ENCODE data around the gene LMTK2. TPM values are rescaled to one million over a fixed set of nuclear protein-coding genes. Genes with fewer than 3 reads are reported as not detected.

The LMTK2 gene
- total RNA-seq, 1 donor from 2014 or later, result 12.9 TPM

- no peak for TF ChIP-seq CTCF (IDR thresholded peaks at IDR 0.05; ENCODE audit: insufficient read depth, low read length, severe bottlenecking)
- DNase-seq (ENCODE audit: low read depth) (no peak), FAIRE-seq (no peak)
- Histone ChIP-seq H3K27me3 (ENCODE audit: control insufficient read depth, insufficient read depth, low read length) (no peaks in the 10 kb centered on the region), H3K36me3 (ENCODE audit: control insufficient read depth, insufficient read depth, low read length) (peaks cover 2% of the 10 kb centered on the region), H3K4me3 (ENCODE audit: low read depth, low read length) (no peak overlapping the region)
Observed at GRCh38 chr7:98229441-98229840, 122.8 kb downstream of the LMTK2 start.

DNA sequence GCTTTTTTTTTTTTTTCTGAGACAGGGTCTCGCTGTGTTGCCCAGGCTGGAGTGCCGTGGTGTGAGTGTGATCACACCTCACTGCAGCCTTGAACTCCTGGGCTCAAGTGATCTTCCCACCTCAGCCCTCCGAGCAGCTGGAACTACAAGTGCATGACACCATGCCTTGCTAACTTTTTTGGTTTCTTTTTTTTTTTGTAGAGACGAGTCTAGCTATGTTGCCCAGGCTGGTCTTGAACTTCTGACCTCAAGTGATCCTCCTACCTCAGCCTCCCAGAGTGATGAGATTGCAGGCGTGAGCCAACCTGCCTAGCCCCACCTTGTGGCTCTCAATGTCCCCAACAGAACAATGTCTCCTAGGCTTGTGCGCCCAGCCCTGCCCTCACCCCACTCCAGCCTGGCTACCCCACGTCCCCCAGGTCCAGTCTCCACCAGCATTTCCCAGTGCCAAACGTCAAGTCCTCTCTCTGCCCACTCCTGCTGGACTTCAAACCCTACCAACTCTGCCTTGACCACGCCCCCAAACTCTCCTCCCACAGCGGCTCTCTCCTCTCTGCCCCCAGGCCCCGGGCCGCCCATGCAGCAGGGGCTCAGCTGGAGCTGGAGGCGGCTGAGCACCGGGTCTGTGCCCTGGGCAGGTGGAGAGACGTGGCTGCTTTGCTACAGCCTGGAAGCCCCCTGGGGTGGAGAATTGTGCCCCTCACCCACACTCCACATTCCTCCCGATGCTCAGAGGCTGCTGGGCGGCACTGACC is 123.5 kb downstream of the LMTK2 start:
- H3K27me3 ChIP-seq (ENCODE audit: control insufficient read depth, insufficient read depth, low read length), result no peaks in the 10 kb centered on the region
- no peak for TF ChIP-seq CTCF (IDR thresholded peaks at IDR 0.05; ENCODE audit: insufficient read depth, low read length, severe bottlenecking)
- no peak for DNase-seq (ENCODE audit: low read depth)
- peaks cover 2% of the 10 kb centered on the region for H3K36me3 ChIP-seq (ENCODE audit: control insufficient read depth, insufficient read depth, low read length)
- FAIRE-seq, result no peak
- H3K4me3 ChIP-seq (ENCODE audit: low read depth, low read length), result no peak overlapping the region

GRCh38 chr7:98230746-98231471 is 124.2 kb downstream of the LMTK2 start:
- Histone ChIP-seq H3K27me3 (ENCODE audit: control insufficient read depth, insufficient read depth, low read length) (no peaks in the 10 kb centered on the region), H3K36me3 (ENCODE audit: control insufficient read depth, insufficient read depth, low read length) (peaks cover 2% of the 10 kb centered on the region), H3K4me3 (ENCODE audit: low read depth, low read length) (no peak overlapping the region)
- DNase-seq (ENCODE audit: low read depth) (no peak), FAIRE-seq (no peak)
- no peak for TF ChIP-seq CTCF (IDR thresholded peaks at IDR 0.05; ENCODE audit: insufficient read depth, low read length, severe bottlenecking)

DNA sequence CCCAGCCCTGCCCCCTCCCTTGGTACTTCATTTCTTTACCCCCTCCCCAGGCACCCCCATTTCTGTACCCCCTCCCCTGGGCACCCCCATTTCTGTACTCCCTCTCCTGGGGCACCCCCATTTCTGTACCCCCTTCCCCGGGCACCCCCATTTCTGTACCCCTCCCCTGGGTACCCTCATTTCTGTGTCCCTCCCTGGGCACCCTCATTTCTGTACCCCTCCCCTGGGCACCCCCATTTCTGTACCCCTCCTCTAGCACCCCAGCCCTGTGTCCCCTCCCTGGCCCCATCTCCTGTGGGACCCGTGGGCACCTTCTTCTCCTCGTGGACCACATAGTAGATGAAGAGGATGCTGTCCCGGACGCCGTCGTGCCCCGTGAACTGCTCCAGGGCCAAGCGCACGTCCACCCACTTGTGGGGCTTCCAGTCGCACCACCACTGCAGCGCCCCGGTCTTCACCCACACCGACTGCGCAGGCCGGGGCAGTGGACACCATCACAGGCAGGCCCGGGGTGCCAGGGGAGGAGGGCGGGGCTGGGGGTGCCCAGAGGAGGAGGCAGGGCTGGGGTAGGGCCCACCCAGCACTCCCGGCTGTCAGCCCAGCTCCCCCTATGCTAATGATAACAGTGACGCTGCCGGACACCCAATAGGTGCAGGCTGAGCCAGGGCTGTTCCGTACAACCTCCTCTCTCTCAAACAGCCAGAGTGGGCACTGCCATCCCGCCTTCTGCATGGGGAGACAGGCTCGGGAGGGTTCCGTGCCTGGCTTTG is 125.0 kb downstream of the LMTK2 start:
- H3K4me3 ChIP-seq (ENCODE audit: low read depth, low read length), result no peak overlapping the region
- no peak for FAIRE-seq
- no peak for DNase-seq (ENCODE audit: low read depth)
- no peaks in the 10 kb centered on the region for H3K27me3 ChIP-seq (ENCODE audit: control insufficient read depth, insufficient read depth, low read length)
- peaks cover 2% of the 10 kb centered on the region for H3K36me3 ChIP-seq (ENCODE audit: control insufficient read depth, insufficient read depth, low read length)
- no peak for TF ChIP-seq CTCF (IDR thresholded peaks at IDR 0.05; ENCODE audit: insufficient read depth, low read length, severe bottlenecking)

- DNase-seq (ENCODE audit: low read depth), result no peak
- H3K36me3 ChIP-seq (ENCODE audit: control insufficient read depth, insufficient read depth, low read length), result peaks cover 2% of the 10 kb centered on the region
- TF ChIP-seq CTCF (IDR thresholded peaks at IDR 0.05; ENCODE audit: insufficient read depth, low read length, severe bottlenecking), result no peak
- H3K27me3 ChIP-seq (ENCODE audit: control insufficient read depth, insufficient read depth, low read length), result no peaks in the 10 kb centered on the region
- H3K4me3 ChIP-seq (ENCODE audit: low read depth, low read length), result no peak overlapping the region
- FAIRE-seq, result no peak
Observed at GRCh38 chr7:98232263-98232585, 125.6 kb downstream of the LMTK2 start.

Measured in bronchial epithelial cell (primary cell).